ENCODE data around the gene SMYD3.

Gene SMYD3

DNA sequence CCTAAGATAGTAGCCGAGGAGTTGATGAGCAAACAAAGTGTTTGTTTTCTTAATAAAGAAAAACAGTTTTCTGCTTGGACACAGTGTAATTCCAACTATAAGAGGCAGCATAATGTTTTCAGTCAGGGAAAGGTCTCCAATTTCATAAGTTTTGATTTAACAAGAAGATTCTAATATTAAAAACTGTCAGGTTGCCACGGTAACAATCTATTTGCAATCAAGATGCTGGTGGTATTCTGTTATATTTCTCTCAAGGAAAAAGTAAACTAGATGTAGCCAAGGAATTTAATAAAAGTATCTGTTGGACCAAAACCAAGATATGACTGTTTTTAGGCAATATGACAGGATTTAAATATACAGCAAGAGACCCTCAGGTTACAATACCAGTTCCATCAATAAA, 211.7 kb downstream of the SMYD3 start:
- peaks cover 12% of the 10 kb centered on the region for H3K36me3 Mint-ChIP-seq (ENCODE audit: low read depth)
- no peaks in the 10 kb centered on the region for H3K9me3 Mint-ChIP-seq
- no peaks in the 10 kb centered on the region for H3K27me3 Mint-ChIP-seq
- H3K4me1 Mint-ChIP-seq (ENCODE audit: low read depth): no peaks in the 10 kb centered on the region
- no peak overlapping the region for H3K27ac Mint-ChIP-seq
- H3K4me3 Mint-ChIP-seq: no peak overlapping the region

DNA sequence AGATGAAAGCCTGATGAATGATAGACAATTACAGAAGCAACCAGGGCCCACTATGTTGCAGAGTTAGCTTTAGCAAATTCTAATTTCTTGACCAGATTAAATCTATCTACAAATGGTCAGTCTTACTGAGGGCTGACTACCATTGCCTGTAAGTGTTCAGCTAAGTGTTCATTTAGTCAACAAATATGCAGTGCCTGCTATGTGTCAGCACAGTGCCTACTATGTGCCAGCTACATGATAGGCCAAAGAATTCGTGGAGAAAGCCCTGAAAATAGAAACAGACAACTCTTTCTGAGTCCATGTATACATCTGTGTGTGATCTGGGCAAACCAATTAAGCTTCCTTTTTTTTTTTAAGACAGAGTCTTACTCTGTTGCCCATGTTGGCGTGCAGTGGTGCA, 212.8 kb downstream of the SMYD3 start:
- Mint-ChIP-seq H3K4me1 (ENCODE audit: low read depth) (no peaks in the 10 kb centered on the region), H3K9me3 (no peaks in the 10 kb centered on the region), H3K27me3 (no peaks in the 10 kb centered on the region), H3K27ac (no peak overlapping the region), H3K36me3 (ENCODE audit: low read depth) (peaks cover 9% of the 10 kb centered on the region), H3K4me3 (no peak overlapping the region)

DNA sequence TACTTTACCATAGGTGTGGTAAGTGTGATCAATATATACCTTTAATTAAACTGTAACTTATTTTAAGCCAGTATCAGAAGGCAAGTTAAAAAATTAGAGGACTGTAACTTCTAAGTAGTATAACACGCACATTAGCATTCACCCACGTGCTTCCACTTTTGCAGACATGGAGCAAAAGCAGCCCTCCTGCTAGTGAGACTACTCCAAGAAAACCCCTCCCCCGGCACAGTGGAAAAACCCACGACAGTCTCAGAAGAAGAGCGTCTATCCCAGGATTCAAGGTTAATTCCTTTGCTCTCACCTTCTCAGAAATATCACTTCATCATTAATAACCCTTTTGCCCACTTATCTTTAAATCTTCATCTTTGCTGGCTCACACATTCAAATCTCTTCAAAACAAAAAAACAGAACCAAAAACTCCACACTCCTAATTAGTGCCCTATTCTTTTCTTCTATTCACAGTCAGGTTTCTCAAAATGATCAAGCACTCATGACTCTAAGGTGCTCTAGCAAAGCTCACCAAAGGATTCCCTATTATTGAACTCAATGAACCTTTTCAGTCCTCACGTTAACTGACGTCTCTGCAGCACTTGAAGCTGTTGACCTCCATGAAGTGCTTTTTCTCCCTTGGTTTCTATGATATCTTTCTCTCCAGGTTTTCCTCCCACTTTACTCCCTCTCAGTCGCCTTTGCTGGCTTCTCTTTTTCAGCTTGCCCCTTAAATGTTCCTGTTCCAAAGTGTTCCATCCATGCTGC, 213.5 kb downstream of the SMYD3 start:
- no peaks in the 10 kb centered on the region for H3K4me1 Mint-ChIP-seq (ENCODE audit: low read depth)
- peaks cover 9% of the 10 kb centered on the region for H3K36me3 Mint-ChIP-seq (ENCODE audit: low read depth)
- no peaks in the 10 kb centered on the region for H3K27me3 Mint-ChIP-seq
- H3K27ac Mint-ChIP-seq: no peak overlapping the region
- H3K4me3 Mint-ChIP-seq: no peak overlapping the region
- no peaks in the 10 kb centered on the region for H3K9me3 Mint-ChIP-seq

DNA sequence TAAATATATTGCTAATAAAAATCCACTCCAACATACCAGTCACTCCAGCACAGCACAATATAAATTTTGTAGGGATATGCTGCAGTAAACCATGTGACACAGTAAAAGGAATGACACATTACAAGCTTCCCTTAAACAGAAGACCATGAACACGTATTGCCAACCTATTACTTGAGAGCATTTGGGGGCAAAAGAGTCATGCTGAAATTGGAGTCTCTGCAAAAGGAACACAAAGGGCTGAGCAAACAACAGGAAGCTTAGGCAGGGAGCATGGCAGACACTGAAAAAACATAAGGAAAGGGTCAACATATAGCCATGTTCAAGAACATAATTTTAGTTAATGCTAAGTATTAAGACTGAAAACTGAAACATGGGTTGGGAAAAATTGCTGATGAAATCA, 214.5 kb downstream of the SMYD3 start:
- no peaks in the 10 kb centered on the region for H3K4me1 Mint-ChIP-seq (ENCODE audit: low read depth)
- no peak overlapping the region for H3K27ac Mint-ChIP-seq
- no peaks in the 10 kb centered on the region for H3K27me3 Mint-ChIP-seq
- H3K9me3 Mint-ChIP-seq: no peaks in the 10 kb centered on the region
- H3K4me3 Mint-ChIP-seq: no peak overlapping the region
- peaks cover 13% of the 10 kb centered on the region for H3K36me3 Mint-ChIP-seq (ENCODE audit: low read depth)

DNA sequence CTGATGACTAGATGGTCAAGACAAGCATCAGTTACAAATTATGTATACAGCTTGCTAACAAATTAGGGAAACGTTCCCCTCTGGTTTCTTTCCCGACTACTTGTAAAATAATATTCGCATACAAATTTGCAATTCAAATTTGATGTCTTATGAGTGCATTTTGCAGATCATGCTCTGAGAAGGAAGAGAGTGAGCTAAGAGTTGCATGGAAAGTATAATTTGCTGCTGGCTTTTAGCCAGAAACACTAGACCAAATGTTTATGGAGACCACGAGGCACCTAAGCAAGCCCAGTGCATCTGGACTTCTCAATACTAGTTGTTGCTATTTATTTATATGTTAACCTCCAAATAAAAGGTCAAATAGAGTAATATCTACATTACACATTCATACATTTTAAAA, 216.0 kb downstream of the SMYD3 start:
- Mint-ChIP-seq H3K27ac (no peak overlapping the region), H3K4me3 (no peak overlapping the region), H3K27me3 (no peaks in the 10 kb centered on the region), H3K4me1 (ENCODE audit: low read depth) (no peaks in the 10 kb centered on the region), H3K9me3 (no peaks in the 10 kb centered on the region), H3K36me3 (ENCODE audit: low read depth) (peaks cover 10% of the 10 kb centered on the region)

DNA sequence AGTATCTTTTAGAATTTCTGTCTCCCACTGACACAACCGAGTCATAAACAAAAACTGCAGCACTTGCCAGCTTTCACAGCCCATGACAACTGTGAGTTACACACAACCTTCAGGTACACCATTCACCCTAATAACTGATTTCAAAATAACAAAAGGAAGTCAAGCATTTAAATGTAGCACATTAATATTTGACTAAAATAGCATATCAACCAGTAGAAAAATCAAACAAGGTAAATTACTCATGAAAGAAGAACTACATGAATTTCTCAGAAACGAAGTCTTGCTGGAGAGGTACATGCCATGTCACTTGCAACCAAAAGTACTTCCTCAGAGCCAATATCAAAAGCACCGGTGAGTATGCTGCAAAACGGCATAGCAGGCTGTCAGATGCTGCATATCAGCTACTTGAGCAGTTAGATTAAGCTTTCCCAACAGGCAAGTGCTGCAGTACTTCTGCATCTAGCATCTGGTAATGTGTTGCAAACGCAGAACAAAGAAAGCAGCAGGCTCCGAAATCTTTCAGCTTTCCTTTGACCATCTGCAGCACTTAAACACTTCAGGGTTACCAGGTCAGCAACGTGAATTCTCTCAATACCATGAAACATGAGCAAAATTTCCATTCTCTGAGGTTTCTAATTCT, 223.2 kb downstream of the SMYD3 start:
- Mint-ChIP-seq H3K27me3 (no peaks in the 10 kb centered on the region), H3K9me3 (no peaks in the 10 kb centered on the region), H3K27ac (no peak overlapping the region), H3K36me3 (ENCODE audit: low read depth) (peaks cover 18% of the 10 kb centered on the region), H3K4me1 (ENCODE audit: low read depth) (no peaks in the 10 kb centered on the region), H3K4me3 (no peak overlapping the region)

DNA sequence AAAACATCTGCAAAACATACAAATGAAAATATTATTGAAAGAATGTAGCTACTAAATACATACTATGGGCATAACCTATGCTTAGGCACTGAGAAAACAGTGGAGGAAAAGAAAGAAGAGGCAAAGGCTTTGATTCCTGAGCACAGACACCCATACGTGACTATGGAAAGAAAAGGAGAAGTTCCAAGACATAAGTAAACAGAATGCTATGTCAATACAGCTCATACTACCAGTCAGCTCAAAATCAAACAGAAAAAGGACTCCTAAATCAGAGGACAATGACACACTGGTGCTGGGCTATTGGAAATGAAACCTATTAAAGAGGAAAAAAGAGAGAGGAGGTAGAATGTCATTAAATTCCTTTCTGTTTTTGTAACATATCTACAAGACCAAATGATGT, 225.4 kb downstream of the SMYD3 start:
- Mint-ChIP-seq H3K36me3 (ENCODE audit: low read depth) (peaks cover 18% of the 10 kb centered on the region), H3K4me3 (no peak overlapping the region), H3K4me1 (ENCODE audit: low read depth) (no peaks in the 10 kb centered on the region), H3K27me3 (no peaks in the 10 kb centered on the region), H3K9me3 (no peaks in the 10 kb centered on the region), H3K27ac (no peak overlapping the region)

DNA sequence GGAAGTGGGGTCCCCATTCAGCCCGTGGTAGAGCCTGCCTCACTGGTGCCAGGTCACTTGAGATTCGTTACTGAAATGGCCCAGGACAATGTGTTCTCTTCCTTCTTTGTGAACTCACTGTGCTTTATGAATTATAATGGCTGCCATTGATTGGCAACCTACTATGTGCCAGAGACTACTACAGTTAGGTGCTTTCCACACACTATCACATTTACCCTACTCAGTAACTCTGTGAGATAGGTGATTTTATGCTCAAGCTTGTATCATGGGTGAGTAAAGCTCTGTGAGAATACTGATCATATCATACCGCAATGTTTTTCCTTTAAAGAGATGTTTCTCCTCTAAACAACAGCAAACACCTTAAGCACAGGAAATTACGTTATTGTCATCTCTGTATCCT, 225.9 kb downstream of the SMYD3 start:
- Mint-ChIP-seq H3K4me3 (no peak overlapping the region), H3K36me3 (ENCODE audit: low read depth) (peaks cover 18% of the 10 kb centered on the region), H3K27ac (no peak overlapping the region), H3K4me1 (ENCODE audit: low read depth) (no peaks in the 10 kb centered on the region), H3K9me3 (no peaks in the 10 kb centered on the region), H3K27me3 (no peaks in the 10 kb centered on the region)

DNA sequence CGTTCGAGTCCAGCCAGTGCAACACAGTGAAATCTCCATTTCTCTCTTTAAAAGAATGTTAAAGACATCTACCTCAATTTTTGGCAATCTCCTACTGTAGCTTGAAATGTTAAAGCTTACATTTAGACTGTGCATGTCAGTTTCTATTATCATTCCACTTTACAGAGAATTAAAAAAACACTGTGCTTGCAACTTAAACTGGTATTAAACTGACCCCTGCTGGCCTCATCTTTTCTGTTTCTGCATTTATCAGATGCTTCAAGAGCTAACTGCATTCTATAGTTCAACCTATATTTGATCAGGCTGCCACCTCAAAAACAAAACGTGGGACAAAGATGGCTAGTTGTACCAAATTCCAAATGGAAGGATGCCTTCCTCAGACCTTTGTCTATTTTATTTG, 226.5 kb downstream of the SMYD3 start:
- H3K4me1 Mint-ChIP-seq (ENCODE audit: low read depth): no peaks in the 10 kb centered on the region
- no peak overlapping the region for H3K27ac Mint-ChIP-seq
- peaks cover 13% of the 10 kb centered on the region for H3K36me3 Mint-ChIP-seq (ENCODE audit: low read depth)
- H3K9me3 Mint-ChIP-seq: no peaks in the 10 kb centered on the region
- H3K4me3 Mint-ChIP-seq: no peak overlapping the region
- H3K27me3 Mint-ChIP-seq: no peaks in the 10 kb centered on the region

DNA sequence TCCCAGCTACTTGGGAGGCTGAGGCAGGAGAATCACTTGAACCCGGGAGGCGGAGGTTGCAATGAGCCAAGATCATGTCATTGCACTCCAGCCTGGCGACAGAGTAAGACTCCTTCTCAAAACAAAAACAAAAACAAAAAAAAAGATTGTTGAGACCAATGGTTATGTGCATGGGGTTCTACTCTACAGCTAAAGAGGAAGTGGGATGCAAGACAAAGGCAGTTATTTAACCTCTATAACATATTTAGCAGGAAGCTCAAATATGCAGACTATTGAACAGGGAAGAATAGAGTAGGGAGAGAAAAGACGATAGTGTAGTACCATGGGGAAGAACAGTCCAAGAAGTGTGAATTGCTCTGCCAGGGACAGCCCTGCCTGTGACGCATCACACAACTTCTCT, 227.7 kb downstream of the SMYD3 start:
- Mint-ChIP-seq H3K4me3 (no peak overlapping the region), H3K9me3 (no peaks in the 10 kb centered on the region), H3K4me1 (ENCODE audit: low read depth) (no peaks in the 10 kb centered on the region), H3K27ac (no peak overlapping the region), H3K36me3 (ENCODE audit: low read depth) (peaks cover 8% of the 10 kb centered on the region), H3K27me3 (no peaks in the 10 kb centered on the region)

DNA sequence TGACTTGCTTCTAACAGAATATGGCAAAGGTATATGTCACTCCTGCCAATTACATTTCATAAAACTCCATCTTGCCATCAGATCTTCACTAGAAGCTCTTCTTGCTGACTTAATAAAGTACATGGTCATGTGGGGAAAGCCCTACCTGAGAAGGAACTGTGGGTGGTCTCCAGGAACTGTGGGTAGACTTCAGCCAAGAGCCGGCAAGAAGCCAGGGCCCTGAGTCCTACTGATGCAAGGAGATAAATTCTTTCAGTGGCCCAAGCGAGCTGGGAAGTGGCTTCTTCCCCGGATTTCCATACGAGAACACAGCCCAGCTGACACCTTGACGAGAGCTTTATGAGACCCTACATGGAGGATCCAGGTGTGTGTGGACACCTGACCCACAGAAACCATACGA, 228.7 kb downstream of the SMYD3 start:
- Mint-ChIP-seq H3K4me1 (ENCODE audit: low read depth) (no peaks in the 10 kb centered on the region), H3K27me3 (no peaks in the 10 kb centered on the region), H3K9me3 (no peaks in the 10 kb centered on the region), H3K27ac (no peak overlapping the region), H3K36me3 (ENCODE audit: low read depth) (peaks cover 13% of the 10 kb centered on the region), H3K4me3 (no peak overlapping the region)

DNA sequence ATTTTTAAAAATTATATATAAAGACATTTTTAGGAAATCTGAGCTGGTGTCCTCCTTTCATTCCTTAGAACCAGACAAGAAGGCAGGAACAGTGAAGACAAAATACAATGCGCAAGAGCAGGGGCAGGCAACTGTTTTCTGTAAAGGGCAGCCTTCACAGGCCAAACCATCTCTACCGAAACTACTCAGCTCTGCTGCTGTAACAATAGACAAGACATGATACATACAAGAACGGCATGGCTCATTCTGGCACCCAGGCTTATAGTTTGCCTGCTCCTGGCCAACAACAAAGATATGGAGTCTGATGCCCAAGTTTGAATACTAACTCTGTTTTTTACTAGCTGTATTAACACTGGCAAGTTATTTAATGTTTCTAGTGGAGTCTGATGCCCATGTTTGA, 232.0 kb downstream of the SMYD3 start:
- no peaks in the 10 kb centered on the region for H3K27me3 Mint-ChIP-seq
- no peak overlapping the region for H3K4me3 Mint-ChIP-seq
- H3K27ac Mint-ChIP-seq: no peak overlapping the region
- H3K36me3 Mint-ChIP-seq (ENCODE audit: low read depth): peaks cover 24% of the 10 kb centered on the region
- H3K9me3 Mint-ChIP-seq: peaks cover 4% of the 10 kb centered on the region
- no peaks in the 10 kb centered on the region for H3K4me1 Mint-ChIP-seq (ENCODE audit: low read depth)

DNA sequence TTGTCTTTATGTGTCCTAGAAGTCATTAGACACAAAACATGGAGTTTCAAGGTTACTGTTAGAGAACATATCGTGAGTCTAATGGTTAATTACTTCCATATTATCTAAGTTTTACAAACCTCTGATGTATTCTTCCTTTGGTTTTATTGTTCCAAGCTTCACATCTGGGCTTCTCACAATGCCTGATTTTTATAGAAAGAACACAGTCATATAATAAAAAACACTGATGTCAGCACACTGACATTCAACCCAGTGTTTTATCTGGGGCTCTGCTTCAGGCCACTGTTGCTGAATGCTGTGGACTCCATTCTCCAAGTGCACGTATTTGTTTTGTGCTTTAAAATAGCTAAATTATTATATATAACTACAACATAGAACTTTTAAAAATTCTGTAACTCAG, 232.9 kb downstream of the SMYD3 start:
- Mint-ChIP-seq H3K36me3 (ENCODE audit: low read depth) (peaks cover 24% of the 10 kb centered on the region), H3K9me3 (peaks cover 4% of the 10 kb centered on the region), H3K27me3 (no peaks in the 10 kb centered on the region), H3K4me1 (ENCODE audit: low read depth) (no peaks in the 10 kb centered on the region), H3K4me3 (no peak overlapping the region), H3K27ac (no peak overlapping the region)

DNA sequence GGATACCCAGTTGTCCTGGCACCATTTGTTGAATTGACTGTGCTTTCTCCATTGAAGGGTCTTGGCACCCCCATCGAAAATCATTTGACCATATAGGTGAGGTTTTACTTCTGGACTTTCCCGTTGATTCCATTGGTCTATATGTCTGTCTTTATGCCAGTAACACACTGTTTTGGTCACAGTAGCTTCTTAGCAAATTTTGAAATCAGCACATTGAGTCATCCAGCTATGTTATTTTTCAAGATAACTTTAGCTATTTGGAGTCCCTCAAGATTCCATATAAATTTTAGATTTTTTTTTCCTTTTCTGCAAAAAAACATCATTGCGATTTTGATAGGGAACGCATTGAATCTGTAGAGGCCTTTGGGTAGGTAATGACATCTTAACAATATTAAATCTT, 235.6 kb downstream of the SMYD3 start:
- Mint-ChIP-seq H3K27me3 (no peaks in the 10 kb centered on the region), H3K4me3 (no peak overlapping the region), H3K4me1 (ENCODE audit: low read depth) (no peaks in the 10 kb centered on the region), H3K27ac (no peak overlapping the region), H3K36me3 (ENCODE audit: low read depth) (peaks cover 20% of the 10 kb centered on the region), H3K9me3 (peaks cover 9% of the 10 kb centered on the region)

DNA sequence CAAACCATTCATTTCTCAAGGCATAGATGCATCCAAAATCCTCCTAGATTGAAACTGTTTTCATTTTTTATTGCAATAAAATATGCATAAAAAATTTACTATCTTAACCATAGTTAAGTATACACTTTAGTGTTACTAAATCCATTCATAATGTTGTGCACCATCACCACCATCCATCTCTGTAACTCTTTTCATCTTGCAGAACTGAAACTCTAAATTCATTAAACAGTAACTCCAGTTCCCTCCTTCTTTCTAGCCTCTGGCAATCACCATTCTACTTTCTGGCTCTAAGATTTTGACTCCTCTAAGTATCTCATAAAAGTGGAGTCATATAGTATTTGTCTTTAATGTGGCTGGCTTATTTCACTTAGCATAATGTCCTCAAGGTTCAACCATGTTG, 236.8 kb downstream of the SMYD3 start:
- peaks cover 20% of the 10 kb centered on the region for H3K36me3 Mint-ChIP-seq (ENCODE audit: low read depth)
- H3K9me3 Mint-ChIP-seq: peaks cover 9% of the 10 kb centered on the region
- no peak overlapping the region for H3K27ac Mint-ChIP-seq
- no peak overlapping the region for H3K4me3 Mint-ChIP-seq
- H3K4me1 Mint-ChIP-seq (ENCODE audit: low read depth): no peaks in the 10 kb centered on the region
- H3K27me3 Mint-ChIP-seq: no peaks in the 10 kb centered on the region

DNA sequence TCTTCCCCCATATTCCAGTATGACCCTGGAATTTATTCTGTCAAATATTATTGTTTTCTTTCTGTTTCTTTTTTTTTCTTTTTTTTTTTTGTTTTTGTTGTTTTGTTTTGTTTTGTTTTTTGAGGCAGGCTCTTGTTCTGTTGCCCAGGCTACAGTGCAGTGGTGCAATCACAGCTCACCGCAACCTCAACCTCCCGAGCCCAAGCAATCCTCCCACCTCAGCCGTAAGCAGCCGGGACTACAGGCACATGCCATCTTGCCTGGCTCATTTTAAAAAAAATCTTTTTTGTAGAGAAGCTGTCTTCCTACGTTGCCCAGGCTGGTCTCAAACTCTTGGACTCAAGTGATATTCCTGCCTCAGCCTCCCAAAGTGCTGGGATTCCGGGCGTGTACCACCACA, 237.6 kb downstream of the SMYD3 start:
- peaks cover 9% of the 10 kb centered on the region for H3K9me3 Mint-ChIP-seq

More for the DNA sequence above, 237.6 kb downstream of the SMYD3 start:
- H3K27me3 Mint-ChIP-seq: no peaks in the 10 kb centered on the region
- H3K27ac Mint-ChIP-seq: no peak overlapping the region
- H3K4me1 Mint-ChIP-seq (ENCODE audit: low read depth): no peaks in the 10 kb centered on the region
- peaks cover 20% of the 10 kb centered on the region for H3K36me3 Mint-ChIP-seq (ENCODE audit: low read depth)
- no peak overlapping the region for H3K4me3 Mint-ChIP-seq
